Glomerular visceral epithelial cell (primary cell): ENCODE measurements around the gene PTGIS.
A peak's percentile ranks its signal among the peaks of the same experiment; 100 is the strongest.

Source experiments
- DNase-seq: peaks from one replicate; pipeline ENCODE4 v3.0.0-alpha.2; 2016; ENCODE audit errors: extremely low spot score

PTGIS gene

GRCh38 chr20:49470922-49471321 lies 97.0 kb downstream of the PTGIS start:
- DNase-seq = no peak

GRCh38 chr20:49469060-49469459 lies 98.9 kb downstream of the PTGIS start:
- DNase-seq = no peak

GRCh38 chr20:49468412-49468811 lies 99.5 kb downstream of the PTGIS start:
- no peak for DNase-seq

GRCh38 chr20:49466114-49466912 lies 101.6 kb downstream of the PTGIS start:
- no peak for DNase-seq

- DNase-seq = no peak
These were observed 103.4 kb downstream of the PTGIS start for GRCh38 chr20:49464556-49464955.

- no peak for DNase-seq
These were observed 105.3 kb downstream of the PTGIS start for GRCh38 chr20:49462626-49463025.

GRCh38 chr20:49461894-49462620 lies 105.9 kb downstream of the PTGIS start:
- no peak for DNase-seq

- peak; percentile 98 for DNase-seq
These were observed 107.0 kb downstream of the PTGIS start for GRCh38 chr20:49460916-49461315.

- DNase-seq = no peak
These were observed 107.8 kb downstream of the PTGIS start for GRCh38 chr20:49460131-49460530.

- no peak for DNase-seq
These were observed 108.3 kb downstream of the PTGIS start for GRCh38 chr20:49459684-49460083.

- DNase-seq = no peak
These were observed 110.5 kb downstream of the PTGIS start for GRCh38 chr20:49457444-49457843.

GRCh38 chr20:49456646-49457045 lies 111.3 kb downstream of the PTGIS start:
- DNase-seq = no peak

- no peak for DNase-seq
These were observed 112.2 kb downstream of the PTGIS start for GRCh38 chr20:49455691-49456090.
